G401 (cell line): ENCODE results near the gene CEBPB. TPM values are rescaled to one million over a fixed set of nuclear protein-coding genes. Genes with fewer than 3 reads are reported as not detected.
"Not testable (repeated sequence)": the region's sequence is repeated elsewhere in the genome, so short reads cannot be mapped to it uniquely, and the experiment has no call there.

Experiments used
- DNase-seq: peaks from one replicate; pipeline ENCODE4 v3.0.0-alpha.2; 2015; ENCODE audit warnings: low spot score
- in situ Hi-C: cut with HindIII; loops from 2 replicates; pipeline ENCODE4 v1.10.0; 2016; ENCODE audit warnings: low sequenced_read_pairs, mixed read lengths
- total RNA-seq: library from RNA; depleted of rRNA; stranded (reverse); fragments of >200 nt; shearing (Covaris generic); gene quantifications from 2 replicates; pipeline ENCODE4 v1.2.3, GENCODE V29; 2014

The CEBPB gene
- total RNA-seq, 1 experiment from 2014 or later = 24.9 TPM

DNA sequence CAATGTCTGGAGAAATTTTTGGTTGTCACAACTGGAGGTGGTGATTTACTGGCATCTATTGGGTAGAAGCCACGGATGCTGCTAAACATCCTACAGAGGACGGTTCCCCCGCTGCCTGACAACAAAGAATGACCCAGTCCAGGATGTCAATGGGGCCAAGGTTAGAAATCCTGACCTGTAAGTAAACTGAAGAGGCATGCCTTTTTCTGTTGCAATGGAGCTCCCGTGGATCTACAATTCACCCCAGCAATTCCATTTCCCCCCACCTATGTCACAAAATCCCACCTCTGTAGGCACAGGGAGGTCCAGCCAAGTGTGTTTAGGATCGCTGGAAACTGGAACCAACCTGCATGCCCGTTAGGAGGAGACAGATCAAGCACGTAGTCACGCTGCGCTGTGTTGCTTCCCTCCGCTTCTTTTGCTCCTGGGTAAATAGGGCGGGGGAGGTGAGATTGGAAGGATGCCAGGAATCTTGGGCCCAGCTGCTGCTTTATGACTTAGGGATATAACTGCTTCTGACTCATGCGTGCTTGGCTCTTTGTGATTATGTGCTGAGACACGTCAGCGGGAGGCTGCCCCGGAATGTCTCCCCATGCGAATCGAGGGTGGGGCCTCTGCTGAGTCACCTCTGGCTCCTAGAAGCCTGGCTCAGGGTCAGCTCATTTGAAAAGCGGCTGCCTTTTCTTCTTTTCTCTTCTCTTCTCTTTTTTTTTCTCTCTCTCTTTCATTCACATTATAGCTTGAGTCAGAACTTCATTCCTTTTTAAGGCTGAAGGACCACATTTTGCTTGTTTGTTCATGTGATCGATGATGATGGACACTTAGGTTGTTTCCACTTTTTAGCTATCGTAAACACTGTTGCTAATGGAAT is 24.7 kb upstream of the CEBPB start:
- in situ Hi-C loops = no loop called here

DNA sequence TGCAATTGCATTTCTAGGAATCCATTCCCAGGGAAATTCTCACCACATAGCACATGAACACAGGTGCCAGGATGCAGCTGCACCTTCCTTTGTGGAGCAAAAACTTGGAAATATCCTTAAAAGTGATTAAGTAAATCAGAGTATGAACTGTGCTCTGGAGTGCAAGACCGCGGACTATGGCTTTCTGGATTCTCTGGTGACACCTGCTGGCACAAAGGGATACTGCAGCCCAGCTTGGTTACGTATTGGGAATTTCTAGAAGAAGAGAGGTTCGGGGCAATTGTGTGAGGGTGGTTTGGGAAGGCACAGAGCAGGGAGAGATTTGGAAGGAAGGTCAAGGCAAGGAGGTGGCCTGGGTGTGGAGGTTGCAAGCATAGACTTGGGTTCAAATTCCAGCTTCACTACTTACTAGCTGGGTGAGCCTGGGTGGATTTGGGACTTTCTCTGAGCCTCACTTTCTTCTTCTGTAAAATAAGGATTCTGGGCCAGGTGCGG is 21.3 kb upstream of the CEBPB start:
- peak; percentile 51 for DNase-seq
- in situ Hi-C loops = no loop called here

More for the DNA sequence above, 24.7 kb upstream of the CEBPB start:
- DNase-seq = peak; percentile 73

DNA sequence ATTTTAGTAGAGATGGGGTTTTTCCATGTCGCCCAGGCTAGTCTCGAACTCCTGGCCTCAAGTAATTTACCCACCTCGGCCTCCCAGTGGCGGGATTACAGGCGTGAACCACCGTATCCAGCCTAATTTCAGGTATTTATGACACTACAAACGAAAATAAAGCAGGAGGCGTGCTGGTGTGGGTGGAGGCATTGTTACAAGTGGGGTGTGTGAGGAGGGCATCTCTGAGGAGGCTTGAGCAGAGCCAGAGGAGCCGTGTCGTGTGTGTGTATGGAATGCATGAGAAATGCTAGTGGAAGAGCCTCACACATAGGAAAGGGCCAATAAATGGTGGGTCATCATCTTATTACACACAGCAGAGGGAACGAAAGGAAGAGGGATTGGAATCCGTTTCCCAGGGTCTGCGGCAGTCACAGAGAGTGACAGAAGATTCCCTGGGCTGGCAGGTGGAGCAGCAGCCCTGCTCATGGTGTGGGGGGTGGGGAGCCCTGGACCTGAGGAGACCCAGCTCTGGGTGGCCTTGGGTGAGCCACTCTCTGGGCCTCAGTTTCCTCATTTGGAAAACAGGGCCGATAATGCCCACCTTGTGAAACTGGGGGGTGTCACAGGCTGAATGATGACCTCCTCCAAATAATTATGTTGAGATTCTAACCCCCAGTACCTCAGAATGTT is 19.9 kb upstream of the CEBPB start:
- in situ Hi-C loops = no loop called here

DNA sequence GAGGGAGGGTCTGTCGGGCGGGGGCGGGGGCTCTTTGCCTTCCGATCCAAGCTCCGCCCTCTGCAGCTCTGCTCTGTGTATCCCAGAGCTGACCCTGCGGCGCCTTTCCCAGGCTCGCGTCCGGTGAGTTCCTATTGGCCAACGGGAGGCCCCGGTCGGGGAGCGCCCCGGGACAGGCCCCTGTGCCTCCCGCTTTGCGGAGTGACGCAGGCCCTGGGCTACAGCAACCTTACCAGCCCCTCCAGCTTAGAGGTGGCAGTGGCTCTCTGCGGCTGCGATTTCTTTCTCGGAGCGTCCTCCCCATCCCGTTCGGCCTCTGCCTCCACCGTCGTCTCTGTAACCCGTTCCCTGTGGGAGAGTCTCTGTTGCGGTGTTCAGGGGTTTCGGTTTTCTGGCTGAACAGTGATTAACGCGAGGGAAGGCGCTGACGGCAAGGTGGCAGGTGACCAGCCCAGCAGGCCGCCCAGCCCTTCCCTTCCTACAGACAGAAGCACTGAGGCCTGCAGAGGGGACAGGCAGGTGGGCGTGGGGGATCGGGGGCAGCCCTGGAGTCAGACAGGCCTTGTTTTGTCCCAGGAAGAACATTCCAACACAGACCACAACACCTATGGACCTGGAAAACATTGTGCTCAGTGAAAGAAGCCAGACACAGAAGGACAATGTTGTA is 18.1 kb upstream of the CEBPB start:
- in situ Hi-C loops = no loop called here
- no peak for DNase-seq

More for the DNA sequence above, 19.9 kb upstream of the CEBPB start:
- DNase-seq = no peak

DNA sequence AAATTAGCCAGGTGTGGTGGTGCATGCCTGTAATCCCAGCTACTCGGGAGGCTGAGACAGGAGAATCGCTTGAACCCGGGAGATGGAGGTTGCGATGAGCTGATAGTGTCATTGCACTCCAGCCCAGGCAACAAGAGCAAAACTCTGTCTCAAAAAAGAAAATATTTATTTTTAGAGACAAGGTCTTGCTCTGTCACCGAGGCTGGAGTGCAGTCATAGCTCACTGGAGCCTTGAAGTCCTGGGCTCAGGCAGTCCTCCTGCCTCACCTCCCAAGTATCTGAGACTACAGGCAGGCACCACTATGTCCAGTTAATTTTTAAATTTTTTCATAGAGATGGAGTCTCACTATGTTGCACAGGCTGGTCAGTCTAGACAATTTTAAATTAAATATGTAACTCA is 16.2 kb upstream of the CEBPB start:
- in situ Hi-C loops = no loop called here
- no peak for DNase-seq

DNA sequence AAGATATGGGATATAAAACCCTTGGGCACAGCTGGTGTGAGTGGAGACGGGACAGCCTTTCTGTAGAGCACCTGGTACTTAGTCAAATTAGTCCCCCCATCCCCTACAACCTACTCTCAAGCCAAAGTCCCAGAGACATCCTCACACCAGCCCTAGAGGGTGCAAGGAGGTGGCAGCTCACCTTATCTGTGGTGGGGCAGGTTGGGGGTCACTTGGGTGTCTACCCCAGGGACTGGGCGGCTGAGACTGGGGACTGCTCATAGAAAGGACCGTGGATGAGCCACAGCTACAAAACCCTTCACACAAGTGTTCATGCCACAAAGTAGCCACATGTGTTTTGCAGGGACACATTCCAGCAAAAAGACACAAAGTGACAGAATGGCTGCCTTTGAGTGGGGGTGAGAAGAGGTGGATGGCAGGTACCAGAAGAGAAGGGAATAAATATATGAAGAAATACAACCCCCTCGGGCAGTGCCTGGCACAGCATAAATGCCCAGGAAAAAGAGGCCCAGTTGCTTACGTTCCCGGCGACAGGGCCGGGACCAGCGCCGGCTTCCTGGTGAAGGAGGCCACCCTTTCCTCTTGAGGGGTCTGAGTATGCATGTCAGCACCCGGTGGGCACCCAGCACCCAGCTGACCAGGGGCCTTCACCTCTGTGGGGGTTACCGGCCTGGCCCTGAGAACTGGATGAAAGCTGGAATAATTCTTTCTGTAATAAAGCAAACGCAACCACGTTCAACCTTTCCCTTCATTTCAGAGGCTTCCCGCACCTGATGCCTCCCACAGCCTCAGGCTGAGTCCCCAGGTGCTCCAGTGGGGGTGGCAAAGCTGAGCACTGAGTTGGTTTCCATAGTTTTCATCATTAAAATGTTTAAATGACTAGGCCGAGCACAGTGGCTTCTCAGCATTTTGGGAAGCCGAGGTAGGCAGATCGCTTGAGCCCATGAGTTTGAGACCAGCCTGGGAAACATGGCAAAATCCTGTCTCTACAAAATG is 14.4 kb upstream of the CEBPB start:
- in situ Hi-C loops = no loop called here
- no peak for DNase-seq

DNA sequence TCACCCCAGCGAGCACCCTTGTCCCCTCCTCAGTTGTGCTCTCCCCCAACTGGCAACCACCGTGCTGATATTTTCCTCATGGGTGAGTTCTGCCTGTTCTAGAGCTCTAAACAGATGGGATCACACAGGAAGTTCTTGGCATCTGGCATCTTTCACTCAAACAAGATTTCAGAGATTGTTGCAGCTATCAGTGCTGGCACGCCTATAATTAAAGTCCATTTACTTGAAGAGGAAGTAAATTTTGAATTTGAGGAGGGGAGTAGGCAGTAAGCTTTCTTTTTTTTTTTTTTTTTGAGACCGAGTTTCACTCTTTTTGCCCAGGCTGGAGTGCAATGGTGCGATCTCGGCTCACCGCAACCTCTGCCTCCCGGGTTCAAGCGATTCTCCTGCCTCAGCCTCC is 12.0 kb upstream of the CEBPB start:
- in situ Hi-C loops, DNase-seq: not testable (repeated sequence)

DNA sequence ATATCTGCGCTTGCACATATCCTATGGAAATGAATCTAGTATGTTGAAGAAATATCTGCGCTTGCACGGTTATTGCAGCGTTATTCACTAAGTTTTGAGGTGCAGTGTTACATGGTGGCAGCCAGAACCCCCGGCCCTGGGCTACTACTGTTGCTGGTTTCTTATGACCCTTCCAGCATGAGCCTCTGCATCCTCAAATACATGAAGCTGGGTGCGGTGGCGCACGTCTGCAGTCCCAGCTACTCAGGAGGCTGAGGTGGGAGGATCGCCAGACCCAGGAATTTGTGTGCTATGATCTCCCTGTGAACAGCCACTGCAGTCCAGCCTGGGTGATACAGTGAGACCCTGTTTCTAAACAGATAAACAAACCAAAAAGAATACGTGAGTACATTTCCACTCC is 9.3 kb upstream of the CEBPB start:
- no peak for DNase-seq
- in situ Hi-C loops = no loop called here

DNA sequence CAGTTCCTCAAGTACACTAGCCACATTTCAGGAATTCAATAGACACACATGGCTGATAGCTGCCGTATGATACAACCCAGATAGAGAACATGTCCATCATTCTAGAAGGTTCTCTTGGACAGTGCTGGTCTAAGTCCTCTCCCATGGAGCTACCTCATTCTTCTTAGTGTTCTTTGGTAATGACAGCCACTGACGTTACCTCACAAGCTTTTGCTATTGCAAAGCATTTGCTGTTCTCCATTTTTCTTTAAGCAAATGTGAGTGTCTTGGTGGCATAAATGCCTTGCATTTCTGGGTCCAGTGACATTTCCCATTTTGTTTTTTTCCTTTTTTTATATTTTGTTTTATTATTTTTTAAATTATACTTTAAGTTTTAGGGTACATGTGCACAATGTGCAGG is 8.3 kb upstream of the CEBPB start:
- no peak for DNase-seq
- in situ Hi-C loops = no loop called here

DNA sequence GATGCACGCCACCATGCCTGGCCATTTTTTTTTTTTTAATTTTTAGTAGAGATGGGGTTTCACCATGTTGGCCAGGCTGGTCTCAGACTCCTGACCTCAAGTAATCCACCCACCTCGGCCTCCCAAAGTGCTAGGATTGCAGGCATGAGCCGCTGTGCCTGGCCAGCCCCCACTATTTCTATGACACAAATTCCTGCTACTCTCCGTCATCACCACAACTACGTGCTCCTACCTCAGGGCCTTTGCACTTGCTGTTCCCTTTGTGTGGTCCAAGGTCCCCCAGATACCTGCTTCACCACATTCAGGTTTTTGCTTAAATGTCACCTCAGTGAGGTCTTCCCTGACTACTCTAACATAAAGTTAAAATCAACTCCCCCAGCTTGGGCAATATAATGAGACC is 5.2 kb upstream of the CEBPB start:
- in situ Hi-C loops = no loop called here
- DNase-seq = no peak

DNA sequence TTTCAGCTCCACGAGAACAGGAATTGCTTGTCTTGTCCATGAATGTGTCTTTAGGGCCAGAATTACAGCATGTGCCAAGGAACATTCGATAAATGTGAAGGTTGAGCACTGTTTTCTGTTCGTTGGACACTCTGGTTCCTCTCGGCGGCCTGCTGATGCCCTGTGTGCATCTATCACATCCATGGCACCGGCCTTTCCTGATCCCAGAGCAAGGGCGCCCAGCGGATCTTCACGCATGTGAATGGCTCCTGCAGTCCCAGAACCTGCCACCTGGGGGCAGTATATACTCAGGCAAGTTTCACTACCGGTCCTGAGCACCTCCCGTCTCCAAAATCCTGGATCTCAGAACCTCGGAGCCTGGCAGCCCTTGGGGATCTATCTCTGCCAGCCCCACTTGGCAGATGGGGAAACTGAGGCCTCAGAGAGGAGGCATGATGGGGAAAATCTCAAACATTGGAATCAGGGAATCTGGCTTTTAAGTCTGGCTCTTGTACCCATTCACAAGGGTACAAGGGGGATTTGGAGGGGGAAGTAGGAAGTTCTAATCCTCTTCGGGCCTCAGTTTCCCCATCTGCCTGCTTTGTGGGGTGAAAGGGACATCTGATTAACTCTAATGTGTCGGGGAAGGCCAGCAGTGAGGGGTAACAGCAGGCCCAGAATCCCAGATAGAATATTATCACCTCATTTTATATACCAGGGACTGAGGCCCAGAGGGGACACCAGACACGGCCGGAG is 4.3 kb upstream of the CEBPB start:
- in situ Hi-C loops = no loop called here
- peak; percentile 81 for DNase-seq

DNA sequence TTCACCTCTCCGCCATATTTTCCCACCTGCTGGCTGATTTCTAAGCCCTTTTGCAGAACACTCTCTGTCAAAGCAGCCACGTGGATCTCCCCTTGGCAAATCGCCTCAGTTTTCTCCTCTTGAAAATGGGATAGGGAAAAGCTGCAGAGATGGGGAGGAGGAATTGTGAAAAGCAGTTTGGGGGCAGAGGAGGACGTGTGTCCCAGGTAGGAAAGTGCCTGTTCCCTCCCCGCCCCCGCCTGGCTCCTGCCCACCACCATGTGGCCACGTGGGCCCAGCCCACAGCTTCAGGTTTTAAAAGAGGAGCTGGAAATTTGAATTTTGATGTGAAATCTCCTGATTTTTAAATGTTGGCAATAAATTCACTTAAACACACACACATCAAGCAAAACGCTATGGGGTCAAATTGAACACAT is 3.6 kb upstream of the CEBPB start:
- in situ Hi-C loops = no loop called here
- DNase-seq = no peak

DNA sequence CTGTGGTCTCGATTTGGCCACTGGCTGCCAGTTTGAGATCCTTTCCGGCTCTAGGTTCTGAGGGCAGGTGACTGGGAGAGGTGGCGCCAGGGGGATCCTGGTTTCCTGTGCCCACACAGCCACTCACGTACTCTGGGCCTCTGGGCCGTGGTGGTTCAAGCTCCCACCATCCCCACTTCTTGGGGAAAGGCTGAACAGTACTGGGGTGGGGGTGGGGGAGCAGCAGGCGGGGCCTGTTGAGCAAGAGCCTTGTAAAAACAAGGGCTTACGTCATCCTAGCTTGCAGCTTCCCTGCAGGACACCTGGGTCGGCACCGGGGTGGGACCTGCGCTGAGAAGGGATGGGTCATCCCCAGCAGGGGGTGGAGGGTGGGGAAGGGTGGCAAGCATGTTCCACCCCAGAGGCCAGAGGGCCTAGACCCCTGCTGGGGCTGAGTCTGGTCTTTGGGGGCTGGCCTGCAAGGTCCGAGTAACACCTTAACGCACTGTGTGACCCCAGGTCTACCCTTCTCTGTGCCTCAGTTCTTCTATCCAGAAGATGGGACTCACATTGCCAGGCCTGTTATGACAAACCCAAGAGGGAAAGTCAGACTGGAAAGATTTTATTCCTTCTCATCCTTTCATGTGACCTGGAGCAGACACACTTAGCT is 3.1 kb upstream of the CEBPB start:
- no peak for DNase-seq
- in situ Hi-C loops = no loop called here

DNA sequence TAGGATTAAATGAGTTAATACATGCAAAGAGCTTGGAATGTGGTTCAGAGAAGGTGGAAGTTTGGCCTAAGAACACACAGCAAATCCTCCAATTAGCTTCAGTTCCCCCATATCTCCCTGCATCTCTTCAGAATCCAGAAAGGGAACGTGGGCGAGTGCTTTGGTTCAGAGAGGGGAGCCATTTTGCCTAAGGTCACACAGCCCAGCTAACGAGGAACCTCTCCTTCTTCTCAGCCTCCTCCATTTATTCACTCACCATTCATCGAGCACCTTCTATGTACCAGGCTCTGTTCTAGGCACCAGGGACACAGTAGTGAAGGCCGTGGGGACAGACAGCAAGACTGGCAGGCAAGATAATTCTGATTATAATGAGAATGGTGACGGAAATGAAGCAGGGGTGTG is 2.3 kb upstream of the CEBPB start:
- no peak for DNase-seq
- in situ Hi-C loops = no loop called here

DNA sequence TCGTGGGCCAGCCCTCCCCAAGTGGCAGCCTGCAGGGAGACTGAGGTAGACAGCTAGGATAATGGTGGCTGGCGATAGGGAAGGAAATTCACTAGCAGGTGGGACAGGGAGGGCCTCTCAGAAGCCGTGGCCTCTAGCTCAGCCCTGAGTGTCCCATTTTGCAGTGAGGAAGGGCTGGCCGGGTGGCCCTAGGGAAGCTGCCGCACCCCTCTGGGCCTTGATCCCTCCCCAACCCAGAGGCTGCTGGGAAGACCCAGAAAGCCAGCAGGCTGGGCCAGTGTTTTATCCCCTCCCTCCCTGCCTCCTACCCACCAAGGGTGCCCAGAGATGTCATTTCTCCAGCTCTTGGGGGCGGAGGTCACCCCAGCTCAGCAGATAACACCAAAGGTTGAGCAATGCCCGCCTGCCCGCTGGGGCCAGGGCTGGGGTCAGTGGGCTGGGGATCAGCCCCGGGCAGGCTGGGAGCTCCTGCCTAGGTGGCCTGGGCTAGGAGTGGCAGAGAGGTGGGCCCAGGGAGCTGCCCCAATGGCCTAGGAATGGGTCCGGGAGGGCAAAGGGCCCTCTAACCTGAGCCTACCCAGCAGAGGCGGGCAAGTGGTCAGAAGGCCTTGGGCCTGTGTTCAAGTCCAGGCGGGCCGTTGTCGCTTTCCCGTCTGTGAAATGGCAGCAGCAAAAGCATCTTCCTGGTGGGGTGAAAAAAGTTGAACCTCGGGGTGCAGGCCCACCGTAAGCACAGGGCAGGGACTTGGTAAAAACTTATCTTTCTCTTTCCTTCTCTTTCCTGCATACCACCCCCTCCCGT is 1.6 kb upstream of the CEBPB start:
- DNase-seq = no peak
- in situ Hi-C loops = no loop called here

DNA sequence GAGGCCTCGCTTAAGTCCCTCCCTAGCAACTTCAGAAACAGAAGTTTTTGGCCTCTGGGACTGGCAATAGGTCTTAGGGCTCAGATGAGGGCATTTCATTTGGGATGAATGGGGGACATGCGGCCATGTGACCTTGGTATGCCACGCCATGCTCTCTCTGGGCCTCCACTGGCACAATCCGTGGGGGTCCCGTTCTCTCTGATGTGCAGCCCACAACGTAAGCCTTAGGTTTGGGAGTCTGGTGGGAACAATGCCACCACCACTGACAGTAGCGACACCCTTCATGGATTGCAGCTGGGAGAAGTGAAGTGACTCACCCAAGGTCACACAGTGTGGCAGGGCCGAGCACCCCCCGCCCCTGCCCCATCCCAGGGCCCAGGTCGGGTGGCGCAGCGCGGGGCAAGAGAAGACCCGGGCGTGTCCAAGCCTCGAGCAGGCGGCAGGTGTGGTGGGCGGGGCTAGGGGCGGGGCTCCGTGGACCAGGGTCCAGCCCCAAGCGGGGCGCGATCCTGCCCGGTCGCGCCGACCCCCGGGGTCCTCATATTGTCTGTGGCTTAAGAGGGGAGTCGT is 864 bp upstream of the CEBPB start:
- in situ Hi-C loops = no loop called here
- no peak for DNase-seq

DNA sequence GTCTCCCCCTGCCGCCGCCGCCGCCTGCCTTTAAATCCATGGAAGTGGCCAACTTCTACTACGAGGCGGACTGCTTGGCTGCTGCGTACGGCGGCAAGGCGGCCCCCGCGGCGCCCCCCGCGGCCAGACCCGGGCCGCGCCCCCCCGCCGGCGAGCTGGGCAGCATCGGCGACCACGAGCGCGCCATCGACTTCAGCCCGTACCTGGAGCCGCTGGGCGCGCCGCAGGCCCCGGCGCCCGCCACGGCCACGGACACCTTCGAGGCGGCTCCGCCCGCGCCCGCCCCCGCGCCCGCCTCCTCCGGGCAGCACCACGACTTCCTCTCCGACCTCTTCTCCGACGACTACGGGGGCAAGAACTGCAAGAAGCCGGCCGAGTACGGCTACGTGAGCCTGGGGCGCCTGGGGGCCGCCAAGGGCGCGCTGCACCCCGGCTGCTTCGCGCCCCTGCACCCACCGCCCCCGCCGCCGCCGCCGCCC is 474 bp downstream of the CEBPB start:
- in situ Hi-C loops = no loop called here
- no peak for DNase-seq
